Stromal cell of bone marrow (primary cell): ENCODE measurements around the gene RHBDF1.

Experiments used
- DNase-seq: peaks from one replicate; pipeline ENCODE4 v3.0.0-alpha.2; 2012; ENCODE audit warnings: low read depth

RHBDF1 gene

DNA sequence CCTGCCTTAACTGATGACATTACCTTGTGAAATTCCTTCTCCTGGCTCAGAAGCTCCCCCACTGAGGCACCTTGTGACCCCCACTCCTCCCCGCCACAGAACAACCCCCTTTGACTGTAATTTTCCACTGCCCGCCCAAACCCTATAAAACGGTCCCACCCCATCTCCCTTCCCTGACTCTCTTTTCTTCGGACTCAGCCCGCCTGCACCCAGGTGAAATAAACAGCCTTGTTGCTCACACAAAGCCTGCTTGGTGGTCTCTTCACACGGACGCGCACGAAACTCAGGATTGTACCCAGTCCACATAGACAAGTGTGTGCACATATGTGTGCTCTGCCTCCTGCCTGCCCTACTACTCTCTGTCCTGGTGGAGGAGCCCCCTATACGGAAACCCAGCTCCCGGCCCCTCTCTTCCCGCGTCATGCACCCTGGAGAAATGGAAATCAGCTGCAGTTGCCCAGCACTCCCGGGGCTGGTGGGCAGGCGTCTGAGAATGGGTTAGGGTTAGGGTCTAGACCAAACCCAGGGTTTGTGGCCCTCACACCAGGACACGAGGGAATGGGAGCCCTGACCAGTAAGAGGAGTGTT lies 2.4 kb upstream of the RHBDF1 start:
- DNase-seq = no peak

DNA sequence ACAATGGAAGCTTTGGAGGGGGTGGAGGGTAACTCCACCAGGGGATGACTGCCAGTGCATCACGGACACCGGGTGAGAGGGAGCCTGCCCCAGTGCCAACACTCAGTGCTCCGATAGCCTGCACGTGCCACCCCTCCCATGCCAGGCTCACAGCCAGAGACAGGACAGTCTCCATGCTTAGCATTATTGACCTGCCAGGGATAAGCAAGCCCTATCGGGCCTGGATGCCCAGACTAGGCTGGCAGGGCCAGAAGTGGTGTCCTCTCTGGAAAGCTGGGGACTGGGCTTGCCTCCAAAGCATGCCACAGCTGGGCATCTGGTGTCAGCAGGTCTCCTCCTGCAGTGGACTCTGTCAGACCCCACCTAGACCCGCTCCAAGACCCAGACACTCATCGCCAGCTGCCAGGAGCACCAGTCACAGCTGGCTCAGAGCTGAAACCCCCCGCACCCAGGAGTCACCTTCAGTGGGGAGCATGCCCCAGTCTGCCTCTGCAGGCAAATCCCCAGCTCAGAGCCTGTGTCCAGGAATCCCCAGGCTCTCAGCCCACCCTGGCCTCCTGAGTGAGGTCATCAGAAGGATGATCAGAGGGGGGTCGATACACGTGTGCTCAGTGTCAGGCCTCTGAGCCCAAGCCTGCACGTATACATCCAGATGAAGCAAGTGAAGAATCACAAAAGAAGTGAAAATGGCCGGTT lies 1.8 kb upstream of the RHBDF1 start:
- DNase-seq = no peak

DNA sequence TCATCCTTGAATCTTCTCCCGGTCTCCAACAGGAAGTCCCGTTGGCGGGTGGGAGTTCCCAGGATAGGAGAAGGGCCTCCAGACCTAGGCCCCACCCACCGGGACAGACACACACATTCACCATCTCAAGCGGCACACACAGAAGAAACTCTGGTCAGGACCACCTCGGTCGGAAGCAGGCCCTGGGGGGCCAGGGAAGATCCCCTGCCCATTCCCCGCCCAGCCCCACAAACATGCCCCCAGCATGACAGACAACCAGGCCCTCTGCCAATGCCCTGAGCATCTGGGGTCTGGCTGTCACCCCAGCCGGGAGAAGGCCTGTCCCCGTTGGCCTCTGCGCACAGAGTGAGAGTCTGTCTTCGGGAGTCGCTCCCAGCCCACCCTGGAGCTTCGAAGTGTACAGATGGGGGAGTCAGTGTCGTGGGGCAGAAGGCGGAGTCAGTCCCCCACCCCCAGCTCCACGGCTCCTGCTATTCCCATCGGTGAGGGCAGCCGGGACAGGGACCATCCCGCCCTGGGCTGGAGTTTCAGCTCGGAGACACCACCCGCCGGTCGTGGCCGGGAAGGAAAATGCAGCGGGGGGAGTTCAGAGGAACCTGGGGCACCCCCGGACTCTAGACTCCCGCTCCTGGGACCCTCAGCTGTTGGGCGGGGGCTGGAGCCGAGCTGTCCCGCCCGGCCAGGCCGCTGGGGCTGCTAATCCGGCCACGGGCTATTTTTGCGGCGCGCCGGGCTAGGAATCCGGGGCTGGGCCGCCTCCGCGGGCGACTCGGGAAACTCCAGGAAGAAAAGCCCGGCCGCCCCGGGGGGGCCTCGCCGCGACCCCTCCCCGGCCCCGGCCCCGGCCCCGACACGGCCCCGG lies 660 bp downstream of the RHBDF1 start:
- no peak for DNase-seq

DNA sequence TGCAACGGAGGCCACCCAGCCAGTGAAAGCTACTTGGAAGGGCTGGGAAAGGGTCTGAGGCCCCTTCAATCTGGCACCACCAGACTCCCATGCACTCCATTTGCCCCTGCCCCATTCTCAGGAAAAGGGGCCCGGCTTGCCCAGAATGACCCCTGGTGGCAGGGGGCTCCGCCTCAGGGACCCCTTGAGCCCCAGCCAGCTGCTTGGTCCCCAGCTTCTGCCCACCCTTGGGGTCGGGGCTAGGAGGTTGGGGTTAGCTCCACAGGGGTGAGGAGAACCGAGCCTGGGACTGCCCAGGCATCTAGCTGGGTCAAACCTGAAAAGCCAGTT lies 1.3 kb downstream of the RHBDF1 start:
- no peak for DNase-seq

DNA sequence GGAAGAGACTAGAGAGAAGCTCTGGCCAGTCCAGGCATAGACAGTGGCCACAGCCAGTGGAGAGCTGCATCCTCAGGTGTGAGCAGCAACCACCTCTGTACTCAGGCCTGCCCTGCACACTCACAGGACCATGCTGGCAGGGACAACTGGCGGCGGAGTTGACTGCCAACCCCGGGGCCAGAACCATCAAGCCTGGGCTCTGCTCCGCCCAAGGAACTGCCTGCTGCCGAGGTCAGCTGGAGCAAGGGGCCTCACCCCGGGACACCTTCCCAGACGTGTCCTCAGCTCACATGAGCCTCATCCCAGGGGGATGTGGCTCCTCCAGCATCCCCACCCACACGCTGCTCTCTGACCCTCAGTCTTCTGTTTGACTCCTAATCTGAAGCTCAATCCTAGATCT lies 3.2 kb downstream of the RHBDF1 start:
- no peak for DNase-seq

DNA sequence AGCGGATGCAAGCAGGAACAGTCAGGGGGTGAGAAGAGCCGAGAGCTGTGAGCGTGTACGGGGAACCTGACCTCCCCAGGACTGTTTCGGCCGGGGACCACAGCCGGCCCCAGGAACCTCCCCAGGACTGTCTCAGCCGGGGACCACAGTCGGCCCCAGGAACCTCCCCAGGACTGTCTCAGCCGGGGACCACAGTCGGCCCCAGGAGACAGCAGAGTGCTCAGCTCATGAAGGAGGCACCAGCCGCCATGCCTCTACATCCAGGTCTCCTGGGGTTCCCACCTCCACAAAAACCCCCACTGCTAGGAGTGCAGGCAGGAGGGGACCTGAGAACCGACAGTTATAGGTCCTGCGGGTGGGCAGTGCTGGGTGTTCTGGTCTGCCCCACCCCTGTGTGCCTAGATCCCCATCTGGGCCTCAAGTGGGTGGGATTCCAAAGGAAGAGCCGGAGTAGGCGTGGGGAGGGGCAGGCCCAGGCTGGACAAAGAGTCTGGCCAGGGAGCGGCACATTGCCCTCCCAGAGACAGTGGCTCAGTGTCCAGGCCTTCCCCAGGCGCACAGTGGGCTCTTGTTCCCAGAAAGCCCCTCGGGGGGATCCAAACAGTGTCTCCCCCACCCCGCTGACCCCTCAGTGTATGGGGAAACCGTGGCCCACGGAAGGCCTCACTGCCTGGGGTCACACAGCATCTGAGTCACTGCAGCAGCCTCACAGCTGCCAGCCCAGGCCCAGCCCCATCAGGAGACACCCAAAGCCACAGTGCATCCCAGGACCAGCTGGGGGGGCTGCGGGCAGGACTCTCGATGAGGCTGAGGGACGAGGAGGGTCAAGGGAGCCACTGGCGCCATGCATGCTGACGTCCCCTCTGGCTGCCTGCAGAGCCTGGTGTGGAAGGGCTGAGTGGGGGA lies 4.3 kb downstream of the RHBDF1 start:
- DNase-seq = no peak

DNA sequence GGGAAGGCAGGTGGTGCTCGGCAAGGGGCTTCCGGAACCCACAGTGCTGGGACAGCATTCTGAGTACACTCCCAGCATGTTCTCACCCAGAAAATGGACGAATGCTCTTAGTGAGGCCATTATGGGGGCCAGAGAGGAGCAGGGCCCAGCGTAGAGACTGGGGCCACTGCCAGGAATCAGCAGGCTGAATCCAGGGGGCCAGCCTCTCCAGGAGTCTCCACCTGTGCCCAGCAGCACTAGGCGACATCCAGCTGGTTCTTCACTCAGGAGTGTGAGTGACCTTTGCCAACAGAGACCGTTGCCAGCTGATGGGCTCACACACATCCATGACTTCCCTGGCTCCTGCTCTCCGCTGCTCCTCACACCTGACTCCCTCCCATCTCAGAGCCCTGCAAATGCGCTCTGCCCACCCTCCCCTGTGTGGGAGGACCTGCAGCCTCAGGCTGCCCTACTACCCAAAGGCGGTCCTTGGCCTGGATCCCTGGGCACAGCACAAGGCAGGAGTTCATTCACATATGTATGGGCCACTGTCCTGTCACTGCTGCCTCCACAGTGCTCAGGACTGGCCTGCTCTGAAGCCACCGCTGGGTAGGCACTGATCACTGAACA lies 5.1 kb downstream of the RHBDF1 start:
- DNase-seq = no peak

DNA sequence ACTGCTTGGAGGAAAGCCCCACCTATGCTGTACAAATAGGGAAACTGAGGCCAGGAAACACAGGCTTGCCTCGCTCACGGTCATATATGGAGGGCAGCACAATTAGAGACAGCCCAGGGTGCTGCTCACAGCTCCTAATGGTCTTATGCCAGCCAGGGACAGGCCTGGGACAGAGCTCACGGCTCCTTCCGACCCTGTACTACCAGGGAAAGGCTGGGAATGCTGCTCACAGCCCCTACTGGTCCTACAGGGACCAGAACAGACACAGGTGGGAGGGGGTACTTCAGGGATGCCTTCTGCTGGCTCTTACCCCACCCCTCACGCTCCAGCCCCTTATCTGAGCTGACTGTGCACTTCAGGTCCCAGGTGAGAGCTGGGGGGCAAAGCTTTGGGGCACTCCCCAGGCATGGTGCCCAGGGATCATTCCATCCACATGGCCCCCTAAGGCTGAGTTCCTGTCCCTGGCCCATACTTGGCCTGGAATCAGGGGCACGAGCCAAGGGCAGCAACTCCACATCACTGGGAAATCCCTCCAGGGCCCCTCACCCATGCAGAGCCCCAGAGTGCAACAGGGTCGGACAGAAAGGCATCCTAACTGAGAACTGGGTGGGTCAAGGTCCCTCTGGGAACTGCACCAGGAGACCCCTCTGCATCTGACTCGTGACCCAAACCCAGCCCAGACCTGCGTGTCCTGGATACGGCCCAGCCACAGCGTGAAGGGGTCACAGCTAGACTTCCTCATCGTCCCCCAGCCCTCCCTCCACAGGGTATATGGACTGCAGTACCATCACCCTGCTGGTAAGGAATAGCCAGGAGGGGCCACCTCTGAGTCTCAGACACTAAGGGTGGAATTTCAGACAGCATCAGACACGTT lies 5.9 kb downstream of the RHBDF1 start:
- no peak for DNase-seq

DNA sequence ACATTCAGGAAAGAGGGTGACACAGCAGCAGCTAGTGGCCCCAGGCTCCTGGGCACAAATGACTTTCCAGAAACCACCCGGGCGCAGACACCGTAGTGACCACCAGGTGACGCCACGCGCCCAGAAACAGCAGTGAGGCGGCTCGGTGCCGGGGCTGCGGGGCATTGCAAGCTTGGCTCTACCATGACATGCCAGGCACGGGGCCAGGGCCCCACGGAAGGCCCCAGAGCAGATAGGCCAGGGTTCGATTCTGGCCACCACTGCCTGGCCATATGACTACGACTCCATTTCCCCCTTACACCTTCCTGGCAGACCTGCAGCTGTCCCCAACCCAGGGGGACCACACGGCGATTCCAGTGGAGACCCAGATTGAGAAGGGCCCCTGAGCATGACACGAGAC lies 6.7 kb downstream of the RHBDF1 start:
- DNase-seq = no peak

DNA sequence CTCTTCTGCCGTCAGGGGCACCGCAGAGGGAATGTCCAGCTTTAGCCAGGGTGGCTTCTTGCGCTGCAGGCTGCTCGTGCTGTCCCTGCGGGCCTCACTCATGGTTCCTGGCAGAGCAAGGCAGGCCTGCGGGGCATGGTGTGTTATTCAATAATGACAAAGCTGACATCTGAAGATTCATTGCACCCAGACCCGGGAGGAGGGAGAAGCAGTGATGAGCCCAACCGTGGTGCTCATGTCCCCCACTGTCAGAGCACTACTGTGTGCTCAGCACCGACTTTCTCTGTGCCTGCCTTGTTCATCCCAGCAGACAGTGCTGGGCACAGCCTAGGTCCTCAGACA lies 7.5 kb downstream of the RHBDF1 start:
- no peak for DNase-seq

DNA sequence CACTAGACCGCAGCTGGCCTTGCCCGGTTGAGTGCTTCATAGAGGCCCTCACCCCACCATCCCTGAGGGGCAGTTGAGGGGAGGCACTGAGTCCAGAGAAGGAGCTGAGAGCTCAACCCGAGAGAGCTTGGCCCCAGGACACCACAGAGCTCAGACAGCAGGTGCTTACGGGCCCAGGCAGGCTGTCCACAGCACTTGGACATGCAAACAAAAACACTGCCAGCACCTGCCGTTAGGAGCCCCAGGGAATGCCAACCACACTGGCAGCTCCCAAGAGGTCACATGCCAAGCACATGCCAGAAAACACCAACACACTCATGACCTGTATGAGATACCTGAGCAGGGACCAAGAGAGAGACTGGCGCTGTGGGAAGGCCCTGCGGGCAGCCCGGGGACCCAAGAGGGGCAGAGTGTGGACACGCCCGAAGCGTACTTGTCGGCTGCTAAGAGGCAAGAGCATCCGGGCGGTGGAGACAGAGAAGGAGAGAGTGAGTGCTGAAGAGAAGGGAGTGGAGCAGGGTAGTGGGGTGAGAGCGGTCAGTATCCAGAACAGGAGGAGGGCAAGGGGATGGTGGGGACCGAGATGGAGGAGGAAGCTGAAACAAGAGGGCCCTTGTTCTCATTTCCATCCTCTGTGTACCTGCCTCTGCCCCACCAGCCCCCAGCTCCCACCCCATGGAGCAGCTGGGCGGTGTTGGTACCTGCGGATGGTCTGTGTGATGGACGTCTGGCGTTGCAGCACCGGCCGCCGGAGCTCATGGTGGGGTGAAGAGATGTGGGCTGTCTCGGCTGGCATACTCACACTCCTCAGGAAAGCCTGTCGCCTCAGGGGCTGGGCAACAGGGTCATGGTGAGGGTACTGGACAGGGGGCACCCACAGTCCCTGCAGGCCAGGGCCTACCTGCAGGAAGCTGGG lies 8.2 kb downstream of the RHBDF1 start:
- DNase-seq = no peak

DNA sequence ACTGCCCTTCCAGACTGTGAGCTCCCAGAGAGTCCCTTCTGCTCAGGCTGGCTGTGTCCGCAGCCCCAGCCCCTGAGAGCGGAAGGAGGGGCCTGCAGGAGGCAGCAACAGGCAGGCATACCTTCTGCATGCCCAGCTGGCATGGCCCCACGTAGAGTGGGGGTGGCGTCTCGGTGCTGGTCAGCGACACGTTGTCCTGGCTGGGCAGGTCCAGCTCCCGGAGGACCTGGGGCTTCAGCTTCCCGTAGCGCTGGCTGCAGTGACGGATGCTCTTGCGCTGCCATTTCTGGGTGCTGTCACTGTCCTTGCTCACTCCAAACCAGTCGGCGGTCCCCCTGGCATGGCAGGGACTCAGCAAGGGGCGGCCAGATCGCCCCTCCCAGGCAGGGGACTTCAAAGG lies 9.0 kb downstream of the RHBDF1 start:
- no peak for DNase-seq

DNA sequence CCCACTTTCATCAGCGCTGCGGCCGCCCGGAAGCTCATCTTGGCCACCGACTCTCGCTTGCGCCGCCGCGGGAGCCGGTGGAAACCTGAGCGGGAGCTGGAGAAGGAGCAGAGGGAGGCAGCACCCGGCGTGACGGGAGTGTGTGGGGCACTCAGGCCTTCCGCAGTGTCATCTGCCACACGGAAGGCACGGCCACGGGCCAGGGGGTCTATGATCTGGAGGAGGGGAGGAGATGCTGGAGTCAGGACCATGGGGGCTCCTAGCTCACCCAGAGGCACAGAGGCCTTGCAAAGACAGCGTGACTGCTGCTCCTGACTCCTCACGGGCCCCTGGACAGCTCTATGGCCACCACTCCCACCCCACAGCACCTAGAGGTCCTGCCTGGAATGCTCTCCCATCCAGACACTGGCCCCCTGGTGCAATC lies 9.5 kb downstream of the RHBDF1 start:
- no peak for DNase-seq

DNA sequence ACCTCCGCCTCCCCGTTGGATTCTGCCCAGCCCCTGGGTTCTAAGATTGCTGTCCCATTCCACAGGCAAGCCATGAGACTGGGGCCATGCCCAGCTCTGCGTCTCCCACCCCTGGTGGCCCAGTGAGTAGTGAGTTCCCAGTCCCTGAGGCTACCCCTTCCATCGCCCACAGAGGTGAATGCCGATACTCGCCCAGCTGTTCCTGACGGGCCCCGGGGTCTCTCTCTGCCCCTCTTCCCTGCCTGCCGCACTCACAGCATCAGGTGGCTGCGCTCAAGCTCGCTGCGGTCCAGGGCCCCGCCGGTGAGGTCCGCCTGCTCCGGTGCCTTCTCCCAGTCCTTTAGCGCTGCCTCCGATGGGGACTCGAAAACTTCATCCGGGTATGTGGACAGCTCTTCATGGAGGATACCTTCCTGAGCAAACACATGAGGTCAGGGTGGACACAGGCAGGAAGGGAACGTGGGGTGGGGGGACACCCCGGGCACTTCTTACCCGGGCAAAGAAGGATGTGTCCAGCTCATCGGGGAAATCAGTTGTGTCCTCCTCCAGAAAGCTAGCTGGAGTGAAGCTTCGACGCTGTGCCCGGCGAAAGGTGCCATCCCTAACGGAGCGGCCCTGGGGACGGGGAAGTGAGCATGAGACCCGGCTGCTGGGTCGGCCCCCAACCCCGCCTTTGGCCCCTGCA lies 10.0 kb downstream of the RHBDF1 start:
- no peak for DNase-seq

DNA sequence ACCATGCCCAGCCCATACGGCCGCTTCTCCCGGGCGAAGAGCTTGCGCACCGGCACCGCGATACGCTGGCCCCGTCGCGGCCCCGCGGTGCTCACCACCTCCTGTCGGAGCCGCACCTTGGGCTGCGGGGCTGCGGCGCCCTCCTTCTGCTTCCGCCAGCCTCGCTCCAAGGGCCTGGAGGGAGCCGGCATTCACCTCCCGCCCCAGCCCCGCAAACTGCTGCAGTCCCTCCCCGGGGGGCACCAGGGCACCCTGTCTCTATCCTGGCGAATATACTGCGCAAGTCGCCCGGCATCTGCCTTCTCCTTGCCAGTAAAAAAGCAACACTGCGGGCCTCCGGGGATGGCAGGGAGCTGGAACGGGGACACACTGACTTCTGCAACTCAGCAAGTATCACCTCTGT lies 10.6 kb downstream of the RHBDF1 start:
- DNase-seq = no peak

DNA sequence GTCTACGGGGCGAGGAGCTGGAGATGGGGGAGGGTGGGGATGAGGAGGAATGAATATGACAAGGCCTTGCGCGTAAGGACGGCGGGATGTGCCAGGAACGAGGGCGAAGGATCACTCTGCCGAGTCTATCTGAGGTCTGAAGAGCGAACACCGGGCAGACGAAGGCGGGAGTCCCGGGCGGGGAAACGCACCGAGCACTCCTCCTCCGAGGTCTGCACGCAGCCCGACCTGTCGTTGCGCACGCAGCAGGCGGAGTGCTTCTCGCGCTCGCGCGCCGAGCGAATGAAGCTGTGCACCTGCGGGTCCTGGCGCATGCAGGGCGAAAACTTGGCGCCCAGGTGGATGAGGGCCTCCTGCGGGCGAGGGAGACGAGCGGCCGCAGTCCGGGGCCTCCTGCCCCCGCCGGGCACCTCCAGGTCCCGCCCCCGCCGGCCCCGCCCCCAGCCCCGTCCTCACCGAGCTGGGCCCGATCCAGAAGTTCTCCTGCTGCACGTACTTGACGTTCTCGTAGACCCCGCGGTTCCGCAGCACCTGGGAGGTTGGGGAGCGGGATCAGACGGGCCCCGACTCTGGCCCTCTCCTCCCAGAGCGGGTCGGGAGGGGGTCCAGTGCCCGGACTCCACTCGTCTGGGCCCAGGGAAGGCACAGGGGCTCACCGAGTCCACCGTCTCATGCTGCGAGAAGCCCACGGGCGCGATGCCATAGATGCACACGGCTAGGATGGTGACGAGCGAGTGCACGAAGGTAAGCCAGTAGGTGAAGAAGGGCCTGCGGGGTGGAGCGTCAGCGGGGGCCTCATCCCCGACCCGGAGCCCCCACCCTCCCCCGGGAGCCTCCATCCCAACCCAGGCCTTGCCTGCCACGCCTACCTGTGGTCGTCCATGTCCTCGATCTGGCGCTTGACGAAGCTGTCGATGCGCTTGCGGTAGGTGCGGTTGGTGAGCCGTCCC lies 11.2 kb downstream of the RHBDF1 start:
- no peak for DNase-seq

DNA sequence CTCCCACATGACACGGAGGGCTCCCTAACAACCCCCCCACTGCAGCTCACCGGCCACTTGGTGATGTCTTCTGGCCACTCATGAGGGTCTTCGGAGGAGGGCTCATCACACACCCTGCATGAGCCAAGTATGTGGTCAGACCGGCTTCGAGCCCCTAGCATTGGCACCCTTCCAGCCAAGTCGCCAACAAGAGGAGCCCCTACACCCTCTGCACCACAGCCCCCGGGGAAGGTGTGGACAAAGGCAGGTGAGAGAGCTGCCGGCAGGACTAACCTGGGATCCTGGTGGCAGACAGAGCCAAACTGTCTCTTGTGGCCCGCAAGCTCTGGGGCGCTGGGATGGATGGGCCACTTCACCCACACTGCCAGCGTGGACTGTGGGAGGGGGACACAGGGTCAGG lies 12.3 kb downstream of the RHBDF1 start:
- no peak for DNase-seq

DNA sequence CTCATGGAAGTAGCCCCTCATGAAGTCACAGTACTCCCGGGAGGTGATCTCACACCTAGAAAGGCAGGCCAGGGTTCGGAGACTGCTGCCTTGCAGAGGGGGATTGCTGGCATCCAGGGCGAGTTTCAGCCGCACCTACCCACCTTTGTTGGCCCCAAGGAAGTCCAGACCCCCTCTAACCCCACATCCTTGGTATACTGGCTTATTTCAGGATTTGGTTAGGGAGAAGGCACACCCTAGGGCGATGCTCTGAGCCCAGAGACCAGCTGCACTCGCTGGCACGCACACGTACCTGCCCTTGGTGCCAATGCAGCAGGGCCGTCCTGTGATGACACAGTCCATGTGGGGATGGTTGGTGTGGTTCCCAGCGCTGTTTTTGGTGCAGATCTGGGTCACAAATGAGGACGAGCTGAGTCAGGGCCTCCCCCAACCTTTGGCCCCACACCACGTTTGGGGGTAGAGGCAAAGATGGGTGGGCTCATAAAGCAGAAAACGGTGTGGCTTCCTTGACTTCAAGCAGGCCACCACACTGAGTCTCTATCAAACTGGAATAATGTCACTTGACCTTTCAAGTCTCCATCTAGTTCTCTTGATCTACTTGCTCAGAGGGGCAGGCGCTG lies 12.9 kb downstream of the RHBDF1 start:
- no peak for DNase-seq
